Right ventricle myocardium superior (tissue), 1 donor: ENCODE measurements around the gene WDR5B. TPM values are rescaled to one million over a fixed set of nuclear protein-coding genes. Genes with fewer than 3 reads are reported as not detected.
"Not testable (repeated sequence)": the region's sequence is repeated elsewhere in the genome, so short reads cannot be mapped to it uniquely, and the experiment has no call there.

Source experiments
- ATAC-seq: fragments of 200-7000 bp; cut with Tn5 transposase; one replicate; pipeline ENCODE4 v1.9.1; 2020; ENCODE audit warnings: mild to moderate bottlenecking; ENCODE audit not compliant: poor library complexity
- DNase-seq: peaks from one replicate; pipeline ENCODE4 v3.0.0-alpha.2; 2020
- intact Hi-C: fragments of 100-400 bp; cut with DNase I; formaldehyde crosslinking; loops from one replicate; pipeline ENCODE4 v1.11.2; 2022
- long read RNA-seq: library from polyadenylated mRNA; unstranded; transcript quantifications from one replicate; pipeline ENCODE4 v2.0.0, GENCODE V29; 2021
- total RNA-seq: library from RNA; stranded (reverse); fragmentation: NEBNext Ultra II Directional; extraction: Animal tissue kit (Norgen Biotek cat#: 25700); gene quantifications from one replicate; pipeline ENCODE4 v1.2.1, GENCODE V29; 2021
- donor health status: DM: no; HTN: yes; CAD: no; lungs with severe emphysema.

WDR5B gene
- total RNA-seq = 2.4 TPM
- long read RNA-seq, transcript WDR5B-201 (1 exons, 3,720 nt) = major isoform, 12 of 12 reads
- long read RNA-seq, partial matches to known transcripts = 0 of 12 reads
- long read RNA-seq, other reads (novel, unspliced or antisense) = 0 of 12 reads

GRCh38 chr3:122415762-122416654, at the start of gene WDR5B:
Gene WDR5B (minus strand): TSS chr3:122416062. CDS start chr3:122415528, 534 bp downstream.
- peak; percentile 97 for DNase-seq
- intact Hi-C loops = no loop called here
- peak; percentile 97 for ATAC-seq

GRCh38 chr3:122464659-122465058, 48.8 kb upstream of the WDR5B start:
- intact Hi-C loops = no loop called here
- no peak for ATAC-seq
- DNase-seq = no peak

- DNase-seq (no peak), ATAC-seq (no peak)
- intact Hi-C loops = no loop called here
These were observed 46.5 kb upstream of the WDR5B start for GRCh38 chr3:122462406-122462805.

GRCh38 chr3:122461806-122462205, 45.9 kb upstream of the WDR5B start:
- DNase-seq (no peak), ATAC-seq (no peak)
- intact Hi-C loops = no loop called here

GRCh38 chr3:122458992-122459391, 43.1 kb upstream of the WDR5B start:
- DNase-seq (no peak), ATAC-seq (peak; percentile 34)
- intact Hi-C loops = no loop called here

- ATAC-seq (no peak), DNase-seq (no peak)
- intact Hi-C loops = no loop called here
These were observed 41.8 kb upstream of the WDR5B start for GRCh38 chr3:122457706-122458105.

- ATAC-seq (no peak), DNase-seq (no peak)
- intact Hi-C loops = no loop called here
These were observed 40.2 kb upstream of the WDR5B start for GRCh38 chr3:122456074-122456473.

GRCh38 chr3:122451371-122451770, 35.5 kb upstream of the WDR5B start:
- ATAC-seq (no peak), DNase-seq (no peak)
- intact Hi-C loops = no loop called here

- ATAC-seq, intact Hi-C loops, DNase-seq: not testable (repeated sequence)
These were observed 32.4 kb upstream of the WDR5B start for GRCh38 chr3:122448218-122448617.

GRCh38 chr3:122444491-122444887, 28.6 kb upstream of the WDR5B start:
- intact Hi-C loops, ATAC-seq: not testable (repeated sequence)

GRCh38 chr3:122443762-122444490, 28.1 kb upstream of the WDR5B start:
- ATAC-seq, DNase-seq, intact Hi-C loops: not testable (repeated sequence)

More at GRCh38 chr3:122444491-122444887, 28.6 kb upstream of the WDR5B start:
- DNase-seq = not testable (repeated sequence)

GRCh38 chr3:122443090-122443489, 27.2 kb upstream of the WDR5B start:
- ATAC-seq (no peak), DNase-seq (no peak)
- intact Hi-C loops = no loop called here

- no peak for DNase-seq
- no peak for ATAC-seq
- intact Hi-C loops = no loop called here
These were observed 20.1 kb upstream of the WDR5B start for GRCh38 chr3:122435950-122436349.

GRCh38 chr3:122430371-122430770, 14.5 kb upstream of the WDR5B start:
- DNase-seq = no peak
- ATAC-seq = no peak
- intact Hi-C loops = no loop called here

GRCh38 chr3:122427857-122428471, 12.1 kb upstream of the WDR5B start:
- intact Hi-C loops = no loop called here
- no peak for DNase-seq
- no peak for ATAC-seq

- ATAC-seq = no peak
These were observed 6.0 kb upstream of the WDR5B start for GRCh38 chr3:122421836-122422235.

GRCh38 chr3:122421101-122421500, 5.2 kb upstream of the WDR5B start:
- intact Hi-C loops = no loop called here

More at GRCh38 chr3:122421836-122422235, 6.0 kb upstream of the WDR5B start:
- DNase-seq = no peak
- intact Hi-C loops = no loop called here

GRCh38 chr3:122416966-122417365, 1.1 kb upstream of the WDR5B start:
- no peak for ATAC-seq
- intact Hi-C loops = no loop called here
- no peak for DNase-seq

More at GRCh38 chr3:122421101-122421500, 5.2 kb upstream of the WDR5B start:
- no peak for DNase-seq
- no peak for ATAC-seq
